Measurements from ENCODE around the gene NDUFB2.
"Not testable (repeated sequence)": the region's sequence is repeated elsewhere in the genome, so short reads cannot be mapped to it uniquely, and the experiment has no call there.

NDUFB2 gene

DNA sequence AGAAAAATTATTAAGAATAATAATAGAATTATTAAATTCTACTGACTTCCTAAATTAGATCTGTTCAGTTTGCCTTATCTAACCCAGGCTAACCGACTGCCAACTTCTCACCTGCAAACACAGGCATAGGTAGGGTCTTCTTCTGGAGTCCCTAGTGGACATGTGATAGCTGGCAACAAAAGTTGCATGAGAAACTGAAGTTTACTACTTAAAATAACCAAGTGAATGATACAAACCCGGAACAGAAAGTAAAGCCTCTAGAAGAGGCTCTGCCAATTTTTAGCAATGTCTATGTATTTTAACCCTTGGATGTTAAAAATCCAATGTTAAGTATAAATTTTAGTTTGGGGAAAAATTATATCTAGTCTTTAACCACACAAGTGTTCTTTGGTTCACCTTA lies 37.6 kb downstream of the NDUFB2 start:
- DNase-seq (ENCODE audit: low read depth in 3 of 3): no peak

GRCh38 chr7:140734729-140735128 lies 38.2 kb downstream of the NDUFB2 start:
- no peak for DNase-seq (ENCODE audit: low read depth in 3 of 3)

GRCh38 chr7:140738280-140738679 lies 41.8 kb downstream of the NDUFB2 start:
- DNase-seq (ENCODE audit: low read depth in 3 of 3): no peak

GRCh38 chr7:140743255-140743654 lies 46.7 kb downstream of the NDUFB2 start:
- not testable (repeated sequence) for DNase-seq (ENCODE audit: low read depth in 3 of 3)

DNA sequence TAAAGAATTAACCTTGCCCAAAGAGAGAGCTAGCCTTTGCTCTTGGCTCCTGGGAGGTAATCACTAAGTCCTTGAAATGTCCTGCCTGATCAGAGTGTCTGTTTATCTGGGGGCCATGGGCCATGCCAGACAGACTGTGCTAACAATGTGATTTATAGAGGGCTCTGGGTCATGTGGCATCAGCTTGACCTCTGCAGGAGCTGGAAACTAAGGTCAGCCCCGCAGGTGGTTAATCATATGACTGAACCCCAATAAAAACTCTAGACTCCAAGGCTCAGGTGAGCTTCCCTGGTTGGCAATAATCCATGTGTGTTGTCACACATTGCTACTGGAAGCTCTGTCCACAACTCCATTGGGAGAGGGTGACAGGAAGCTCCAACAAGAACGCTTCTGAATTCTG lies 47.5 kb downstream of the NDUFB2 start:
- DNase-seq (ENCODE audit: low read depth in 3 of 3): no peak

DNA sequence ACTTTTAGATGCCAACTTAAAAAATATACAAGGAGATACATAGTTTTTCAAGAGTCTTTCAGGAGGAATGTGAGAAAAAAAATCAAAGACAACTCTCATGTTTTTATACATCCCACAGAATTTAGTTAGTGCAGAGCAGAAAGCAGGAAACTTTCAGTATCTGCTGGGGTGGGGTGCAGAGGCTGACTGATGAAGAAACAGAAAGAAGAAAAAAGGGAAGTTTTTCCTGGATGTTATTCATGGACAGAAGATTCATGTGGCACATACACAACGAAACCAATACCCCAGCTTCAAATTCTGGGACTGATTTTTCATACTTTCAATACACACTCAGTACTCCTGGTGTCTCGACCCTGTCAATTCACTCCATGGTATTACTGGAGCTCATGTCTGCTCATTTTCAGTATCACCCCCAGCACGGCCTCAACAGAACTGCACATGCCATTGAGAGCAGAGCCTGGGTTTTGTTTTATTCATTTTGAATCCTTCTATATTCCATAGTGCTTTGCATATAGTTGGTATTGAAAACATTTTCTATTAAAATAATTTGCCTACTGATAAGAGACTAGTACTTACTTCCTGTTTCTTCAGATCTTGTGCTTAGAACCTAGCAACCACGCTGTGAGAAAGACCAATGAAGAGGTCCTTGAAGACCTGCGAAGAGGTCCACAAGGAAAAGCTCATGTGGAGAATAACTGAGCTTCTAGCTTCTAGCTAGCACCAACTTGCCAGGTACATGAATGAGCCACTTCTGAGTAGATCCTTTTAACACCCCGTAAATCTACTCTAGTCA lies 49.0 kb downstream of the NDUFB2 start:
- DNase-seq (ENCODE audit: low read depth in 3 of 3): no peak

GRCh38 chr7:140746751-140747150 lies 50.2 kb downstream of the NDUFB2 start:
- no peak for DNase-seq (ENCODE audit: low read depth in 3 of 3)

GRCh38 chr7:140752533-140752932 lies 56.0 kb downstream of the NDUFB2 start:
- no peak for DNase-seq (ENCODE audit: low read depth in 3 of 3)

DNA sequence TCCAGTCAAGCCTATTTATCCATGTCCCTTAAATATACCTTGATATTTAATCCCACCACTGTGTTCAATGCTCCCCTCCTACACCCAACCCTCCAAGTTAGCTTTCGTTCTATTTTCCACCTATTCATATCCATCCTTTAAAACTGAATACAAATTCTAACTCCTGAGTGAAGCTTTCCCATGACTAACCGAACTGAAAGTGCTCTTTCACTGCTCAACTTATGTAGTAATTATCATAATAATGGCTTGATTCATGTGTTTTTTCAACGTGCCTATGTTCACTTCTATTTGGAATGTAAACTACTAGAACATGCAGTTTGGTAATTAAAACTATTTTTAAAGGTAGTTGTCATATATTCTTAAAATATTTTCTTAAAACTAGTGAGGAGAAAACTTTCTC lies 58.0 kb downstream of the NDUFB2 start:
- no peak for DNase-seq (ENCODE audit: low read depth in 3 of 3)
